Heart left ventricle (tissue), 16 donors: ENCODE data around the gene NAPSA. TPM values are rescaled to one million over a fixed set of nuclear protein-coding genes. Genes with fewer than 3 reads are reported as not detected.

ENCODE experiments used
- ATAC-seq, 4 donors: fragments of 200-7000 bp; cut with Tn5 transposase; one replicate each; pipeline ENCODE4 v1.9.1; 2020 to 2022; ENCODE audit warnings: moderate library complexity in 4 of 4, mild to moderate bottlenecking in 3 of 4, moderate number of reproducible peaks in 1 of 4
- DNase-seq, 5 donors: peaks; one replicate each; pipeline ENCODE4 v3.0.0-alpha.2; 2020
- H3K27ac ChIP-seq, 12 donors: fragments of 200-600 bp; sonication (generic) in 4 of 12; one replicate each; pipeline versions ENCODE4 v1.5.0 to v1.8.0; 2016 to 2022; ENCODE audit warnings: mild to moderate bottlenecking in 2 of 12
- H3K27me3 ChIP-seq, 9 donors: fragments of 200-600 bp; sonication (generic) in 2 of 9; one replicate each; pipeline versions ENCODE4 v1.5.1 to v1.8.0; 2016 to 2022; ENCODE audit warnings: mild to moderate bottlenecking in 3 of 9
- H3K36me3 ChIP-seq, 9 donors: fragments of 200-600 bp; sonication (generic) in 2 of 9; one replicate each; pipeline versions ENCODE4 v1.5.0 to v1.8.0; 2018 to 2022; ENCODE audit warnings: mild to moderate bottlenecking in 2 of 9
- H3K4me1 ChIP-seq, 12 donors: fragments of 200-600 bp; sonication (generic) in 4 of 12; one replicate each; pipeline versions ENCODE4 v1.5.0 to v1.8.0; 2016 to 2022; ENCODE audit warnings: mild to moderate bottlenecking in 3 of 12
- H3K4me3 ChIP-seq, 12 donors: fragments of 200-600 bp; sonication (generic) in 4 of 12; one replicate each; pipeline versions ENCODE4 v1.5.0 to v1.8.0; 2017 to 2022; ENCODE audit warnings: mild to moderate bottlenecking in 9 of 12, moderate library complexity in 4 of 12
- H3K9me3 ChIP-seq, 12 donors: fragments of 200-600 bp; sonication (generic) in 4 of 12; one replicate each; pipeline versions ENCODE4 v1.5.0 to v1.8.0; 2016 to 2022; ENCODE audit warnings: mild to moderate bottlenecking in 1 of 12
- POLR2A ChIP-seq, 2 donors: fragments of 450-650 bp; IDR thresholded peaks; one replicate each; pipeline ENCODE4 v1.6.1; 2017; ENCODE audit warnings: antibody characterized with exemption in 2 of 2, mild to moderate bottlenecking in 2 of 2, moderate library complexity in 2 of 2
- WGBS, 4 donors: extraction: QIAGEN DNeasy Blood & Tissue Kit in 2 of 4; methylation state at CpG; one replicate each; pipeline versions ENCODE4 v1.1.5 to v1.1.7; 2013 to 2018; 5-methylcytosine and 5-hydroxymethylcytosine counted together
- intact Hi-C, 10 donors: fragments of 100-400 bp; cut with DNase I; formaldehyde crosslinking; loops; one replicate each; pipeline versions ENCODE4 v1.11.1 to v1.14.2; 2022
- polyA plus RNA-seq, 2 donors: library from polyadenylated mRNA; stranded (reverse); fragments of 200-250 nt; gene quantifications; one replicate each; pipeline ENCODE4 v1.2.3, GENCODE V29; 2013
- total RNA-seq, 9 donors: library from RNA; depleted of rRNA in 2 of 9; stranded (reverse); fragments of >200 nt in 2 of 9; fragmentation: NEBNext Ultra II Directional in 3 of 9; extraction: Animal tissue kit (Norgen Biotek cat#: 25700) in 3 of 9; gene quantifications; one replicate each; pipeline versions ENCODE4 v1.1.0 to v1.2.4, GENCODE V29; 2016 to 2023
- TF ChIP-seq, protein P1 (sequence below), 12 donors: fragments of 200-600 bp; sonication (generic) in 4 of 12; IDR thresholded peaks; one replicate each; pipeline versions ENCODE4 v1.5.0 to v1.8.0; 2018 to 2022; ENCODE audit warnings: antibody characterized with exemption in 12 of 12, mild to moderate bottlenecking in 5 of 12
- donor health status: ischemic (EF 13 %, LVEDD 7.1; RV severe dilation, severe dysfunction).
- donor health status: healthy with polysubstance abuse.
- donor health status: DM: no; HTN: yes; CAD: no.
- donor health status: DM: no; HTN: no; CAD: no.
- donor health status: ischemic (EF 25% LVEDD 6.9; RV normal size, moderate dysfunction).
- donor health status: ischemic (EF 25% LVEDD 5.7; RV mildly dilated, moderate dysfunction).
- donor health status: healthy.
- donor health status: DM: yes; HTN: yes; CAD: no.
- donor health status: ischemic (EF 35%, LVEDD 5.7; RV mildly dilated, moderate dysfunction).
- donor health status: nonischemic (EF 11% LVEDD 7.7; RV severe dilation, severe dysfunction).
- donor health status: DM: yes; HTN: yes; CAD: no.
- donor health status: PGD.
- donor health status: ischemic (EF 29% LVEDD 5.4; RV normal size, mild dysfunction).
- donor health status: nonischemic (EF 23%, LVEDD 6.1; RV moderate dilation, normal function).

The NAPSA gene
- total and polyA plus RNA-seq, 11 donors: 0.28 to 0.89 (median 0.62) TPM; not detected in 5

DNA sequence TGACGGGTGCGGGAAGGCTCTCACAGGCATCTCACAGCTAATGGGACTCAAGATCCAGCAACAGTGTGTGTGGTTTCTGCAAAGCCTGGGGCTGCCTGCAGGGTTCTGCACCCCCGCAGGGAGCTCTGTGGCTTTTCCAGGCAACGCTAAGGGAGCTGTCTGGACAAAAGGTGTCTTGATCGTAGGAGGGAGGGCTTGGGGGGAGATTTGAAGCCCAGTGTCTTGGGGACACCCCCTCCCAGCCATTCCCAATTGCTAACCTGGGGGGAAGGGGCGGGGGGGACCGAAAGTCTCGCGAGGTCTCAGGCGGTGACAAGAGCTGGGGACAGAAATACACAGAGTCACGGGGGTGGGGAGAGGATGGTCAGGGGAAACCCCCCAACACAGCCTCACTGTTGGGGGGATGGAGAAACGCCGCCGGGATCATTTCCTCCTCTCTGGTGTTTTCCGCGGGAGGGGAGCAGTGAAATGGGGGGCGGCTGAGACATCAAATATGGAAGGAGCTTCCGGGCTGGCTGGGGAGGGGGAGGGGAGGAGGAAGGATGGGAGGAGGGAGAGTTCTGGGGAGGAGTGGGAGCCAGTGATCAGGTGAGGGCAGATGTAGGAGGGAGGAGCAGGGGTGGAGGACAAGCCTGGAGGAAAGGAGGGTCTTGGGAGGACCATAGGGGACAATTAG, 49.5 kb downstream of the NAPSA start:
- no peak for TF ChIP-seq POLR2A (IDR thresholded peaks at IDR 0.05)
- TF ChIP-seq, protein P1, sequence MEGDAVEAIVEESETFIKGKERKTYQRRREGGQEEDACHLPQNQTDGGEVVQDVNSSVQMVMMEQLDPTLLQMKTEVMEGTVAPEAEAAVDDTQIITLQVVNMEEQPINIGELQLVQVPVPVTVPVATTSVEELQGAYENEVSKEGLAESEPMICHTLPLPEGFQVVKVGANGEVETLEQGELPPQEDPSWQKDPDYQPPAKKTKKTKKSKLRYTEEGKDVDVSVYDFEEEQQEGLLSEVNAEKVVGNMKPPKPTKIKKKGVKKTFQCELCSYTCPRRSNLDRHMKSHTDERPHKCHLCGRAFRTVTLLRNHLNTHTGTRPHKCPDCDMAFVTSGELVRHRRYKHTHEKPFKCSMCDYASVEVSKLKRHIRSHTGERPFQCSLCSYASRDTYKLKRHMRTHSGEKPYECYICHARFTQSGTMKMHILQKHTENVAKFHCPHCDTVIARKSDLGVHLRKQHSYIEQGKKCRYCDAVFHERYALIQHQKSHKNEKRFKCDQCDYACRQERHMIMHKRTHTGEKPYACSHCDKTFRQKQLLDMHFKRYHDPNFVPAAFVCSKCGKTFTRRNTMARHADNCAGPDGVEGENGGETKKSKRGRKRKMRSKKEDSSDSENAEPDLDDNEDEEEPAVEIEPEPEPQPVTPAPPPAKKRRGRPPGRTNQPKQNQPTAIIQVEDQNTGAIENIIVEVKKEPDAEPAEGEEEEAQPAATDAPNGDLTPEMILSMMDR (IDR thresholded peaks at IDR 0.05): no peak
- intact Hi-C loops: no loop called here
- DNase-seq: no peak
- peak in 3 of 4 donors; percentile 5 to 21 (median 16) for ATAC-seq
- Histone ChIP-seq H3K27ac (no peak overlapping the region), H3K9me3 (no peaks in the 10 kb centered on the region), H3K27me3 (peaks cover 11 to 60% (median 46%) of the 10 kb centered on the region in 9 donors), H3K4me3 (peak overlapping the region in 7 of 12 donors; percentile 7 to 47 (median 25)), H3K36me3 (no peaks in the 10 kb centered on the region), H3K4me1 (peaks cover 0 to 22% (median 0%) of the 10 kb centered on the region in 12 donors)
- 1 to 4% (median 3%) methylated on average over 17 to 18 of the region's 18 CpGs for WGBS, 4 donors

DNA sequence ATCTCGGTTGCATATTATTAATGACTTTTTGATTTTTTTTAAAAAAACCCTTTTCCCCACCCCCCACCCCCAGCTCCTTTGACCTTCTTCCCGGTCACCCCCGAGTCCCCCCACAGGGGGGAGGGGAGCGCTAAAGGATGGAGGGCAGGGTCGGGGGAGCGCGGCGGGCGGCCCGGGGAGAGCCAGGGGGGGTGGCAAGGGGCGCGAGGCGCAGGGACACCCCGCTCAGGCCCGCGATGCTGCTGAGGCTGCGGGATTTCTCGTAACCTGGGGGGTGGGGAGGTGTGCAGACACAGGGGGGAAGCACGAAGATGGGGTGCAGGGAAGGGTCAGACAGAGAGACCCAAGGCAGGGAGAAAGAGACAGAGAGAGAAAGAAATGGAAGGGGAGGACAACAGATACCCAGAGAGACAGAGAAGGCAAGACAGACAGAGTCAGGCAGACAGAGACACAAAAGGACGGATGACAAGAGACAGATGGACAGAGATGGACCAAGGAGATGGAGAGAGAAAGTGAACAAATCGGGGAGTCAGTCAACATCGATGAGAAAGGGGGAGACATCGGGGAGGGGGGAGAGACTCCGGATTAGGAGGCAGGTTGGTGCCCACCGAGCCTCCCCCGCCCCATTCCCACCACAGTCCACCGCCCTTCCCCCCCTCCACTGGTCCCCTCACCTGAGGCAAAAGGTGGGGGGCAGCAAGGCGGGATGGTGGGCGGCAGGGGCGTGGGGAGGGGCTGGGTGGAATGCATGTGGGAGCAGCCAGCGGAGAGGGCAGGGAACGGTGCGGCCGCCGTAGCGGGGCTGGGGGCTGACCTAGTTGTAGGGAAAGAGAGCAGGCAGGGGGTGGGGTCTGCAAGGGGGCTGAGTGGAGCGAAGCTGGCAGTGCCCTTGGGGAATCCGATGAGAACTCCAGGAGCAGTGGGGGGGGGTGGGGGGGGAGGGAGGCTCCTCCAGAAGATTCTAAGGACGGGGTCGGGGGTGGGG, 50.4 kb downstream of the NAPSA start:
- Histone ChIP-seq H3K27ac (no peak overlapping the region), H3K27me3 (peaks cover 11 to 60% (median 50%) of the 10 kb centered on the region in 9 donors), H3K36me3 (no peaks in the 10 kb centered on the region), H3K9me3 (no peaks in the 10 kb centered on the region), H3K4me3 (no peak overlapping the region), H3K4me1 (peaks cover 0 to 22% (median 0%) of the 10 kb centered on the region in 12 donors)
- TF ChIP-seq POLR2A (IDR thresholded peaks at IDR 0.05): no peak
- TF ChIP-seq, protein P1 (IDR thresholded peaks at IDR 0.05): no peak
- ATAC-seq (no peak), DNase-seq (no peak)
- 2% methylated on average over 34 to 40 of the region's 40 CpGs for WGBS, 4 donors
- intact Hi-C loops: no loop called here

DNA sequence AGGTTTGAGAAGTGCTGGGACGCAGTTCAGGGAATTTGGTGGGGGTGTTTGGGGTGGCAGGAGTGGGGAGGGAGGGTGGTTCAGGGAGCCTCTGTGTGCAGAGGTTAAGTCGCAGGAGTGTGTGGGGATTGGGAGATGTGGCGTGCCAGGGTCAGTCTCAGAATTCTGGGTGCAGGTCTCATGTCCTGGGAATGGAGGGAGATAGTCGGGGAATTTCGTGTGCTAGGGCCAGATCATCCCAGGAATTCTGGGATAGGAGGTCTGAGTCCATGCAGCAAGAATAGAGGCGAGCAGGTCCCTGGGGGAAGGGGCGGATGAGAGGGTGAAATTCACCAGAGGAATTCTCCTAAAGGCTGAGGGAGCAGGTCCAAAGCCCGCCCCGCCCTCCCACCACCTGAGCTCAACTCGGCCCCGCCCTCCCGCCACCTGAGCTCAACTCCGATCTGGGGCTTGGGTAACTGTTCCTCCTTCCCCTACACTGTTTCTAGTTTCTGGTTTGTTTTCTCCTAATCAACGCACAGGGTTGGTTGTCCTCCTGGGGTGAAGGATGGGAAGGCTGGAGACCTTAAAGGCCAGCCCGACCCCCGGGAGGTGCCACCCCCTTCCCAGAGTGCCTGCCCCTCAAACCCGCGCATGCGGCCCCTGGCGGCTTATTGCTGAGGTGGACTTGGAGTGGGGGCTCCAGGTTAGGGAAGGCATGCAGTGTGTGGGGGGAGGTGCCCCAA, 51.5 kb downstream of the NAPSA start:
- DNase-seq (no peak), ATAC-seq (no peak)
- H3K4me1 ChIP-seq: peaks cover 0 to 22% (median 0%) of the 10 kb centered on the region in 12 donors
- H3K27ac ChIP-seq: no peak overlapping the region
- H3K27me3 ChIP-seq: peaks cover 11 to 61% (median 50%) of the 10 kb centered on the region in 9 donors
- intact Hi-C loops: no loop called here
- H3K36me3 ChIP-seq: no peaks in the 10 kb centered on the region
- no peak for TF ChIP-seq POLR2A (IDR thresholded peaks at IDR 0.05)
- TF ChIP-seq, protein P1 (IDR thresholded peaks at IDR 0.05): no peak
- H3K4me3 ChIP-seq: no peak overlapping the region
- H3K9me3 ChIP-seq: no peaks in the 10 kb centered on the region
- 3 to 7% (median 4%) methylated on average over 12 to 20 of the region's 20 CpGs for WGBS, 4 donors
